ENCODE measurements around the gene OR51B6.

Gene OR51B6

DNA sequence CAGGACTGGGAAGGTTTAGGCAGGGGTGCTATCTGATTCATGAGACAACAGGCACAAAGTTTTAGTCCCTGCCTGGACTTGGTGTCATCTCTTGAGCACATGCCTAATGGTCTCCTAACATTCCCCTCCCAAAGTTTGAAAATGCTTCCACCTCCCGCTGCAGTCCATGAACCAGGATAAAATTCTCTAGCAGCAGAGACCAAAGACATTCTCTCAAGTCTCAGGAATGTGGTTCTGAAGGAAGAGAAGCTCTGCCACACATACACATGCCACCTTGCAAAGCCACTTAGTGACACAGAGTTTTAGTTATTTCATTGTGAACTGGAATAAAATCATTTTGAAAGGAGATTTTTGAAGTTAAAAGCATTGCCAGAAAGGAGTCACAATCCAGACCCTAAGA is 15.5 kb downstream of the OR51B6 start:
- no peak for DNase-seq

DNA sequence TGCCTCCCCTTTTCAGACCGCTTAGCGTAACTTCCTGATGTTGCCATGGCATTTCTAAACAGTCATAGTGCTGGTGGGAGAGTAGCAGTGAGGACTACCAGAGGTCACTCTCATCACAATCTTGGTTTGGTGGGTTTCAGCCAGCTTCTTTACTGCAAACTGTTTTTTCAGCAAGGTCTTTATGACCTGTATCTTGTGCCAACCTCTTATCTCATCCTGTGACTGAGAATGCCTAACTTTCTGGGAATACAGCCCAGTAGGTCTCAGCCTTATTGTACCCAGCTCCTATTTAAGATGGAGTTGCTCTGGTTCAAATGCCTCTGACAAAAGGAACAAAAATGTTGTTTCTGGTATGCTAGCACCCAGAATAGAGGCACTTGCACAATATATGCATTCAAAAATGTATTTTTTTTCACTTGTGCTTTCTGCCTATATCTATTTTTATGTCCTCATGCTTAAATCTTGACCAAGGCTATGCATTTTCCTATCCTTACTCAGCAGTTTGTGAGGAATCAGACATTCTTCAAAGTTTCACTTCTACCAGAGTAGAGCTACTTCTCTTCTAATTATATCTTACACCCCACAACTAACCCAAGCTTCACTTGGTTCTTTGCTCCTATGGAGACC is 16.3 kb downstream of the OR51B6 start:
- no peak for DNase-seq

DNA sequence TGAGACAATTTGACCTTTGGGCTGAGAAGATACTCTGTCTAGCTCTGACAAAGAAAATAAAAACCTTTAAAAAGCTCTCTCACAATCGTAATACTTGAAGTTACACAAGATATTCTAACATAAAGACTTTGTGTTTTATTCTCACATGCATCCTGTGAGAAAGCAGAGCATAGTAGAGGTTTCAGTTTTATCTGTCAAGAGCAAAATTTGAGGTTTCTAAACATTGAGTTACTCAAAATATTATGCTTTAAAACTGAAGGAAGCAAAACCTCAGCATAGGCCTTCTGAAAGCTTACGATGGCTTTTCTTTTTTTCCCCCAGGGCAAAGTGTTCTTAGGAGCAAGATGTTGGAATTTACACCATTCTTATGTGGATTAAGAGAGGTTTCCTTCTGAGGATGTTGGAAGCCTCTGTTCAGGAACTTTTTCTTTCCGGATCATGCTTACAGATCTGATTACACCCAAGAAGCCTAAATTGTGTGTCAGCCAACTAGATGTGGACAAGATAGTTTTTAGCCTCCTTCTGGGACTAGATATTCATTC is 17.3 kb downstream of the OR51B6 start:
- DNase-seq: no peak

DNA sequence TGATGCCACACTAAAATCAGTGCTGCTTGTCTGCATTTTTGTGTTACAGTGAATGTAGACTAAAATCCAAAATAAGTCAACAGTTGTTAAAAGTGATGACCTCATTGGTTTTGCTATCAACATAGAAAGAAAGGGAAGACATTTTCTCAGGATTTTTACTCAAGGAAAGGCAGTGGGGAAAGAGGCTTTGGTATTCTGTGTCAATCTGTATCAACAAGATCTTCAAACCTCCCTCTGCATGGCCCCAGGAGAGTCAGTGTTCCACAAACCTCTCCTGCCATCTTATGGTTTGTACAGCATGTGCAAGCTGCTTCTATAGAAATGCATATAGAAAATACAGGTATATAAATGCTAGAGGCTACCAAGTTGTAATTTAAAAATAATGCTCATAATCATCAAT is 18.5 kb downstream of the OR51B6 start:
- DNase-seq: no peak

DNA sequence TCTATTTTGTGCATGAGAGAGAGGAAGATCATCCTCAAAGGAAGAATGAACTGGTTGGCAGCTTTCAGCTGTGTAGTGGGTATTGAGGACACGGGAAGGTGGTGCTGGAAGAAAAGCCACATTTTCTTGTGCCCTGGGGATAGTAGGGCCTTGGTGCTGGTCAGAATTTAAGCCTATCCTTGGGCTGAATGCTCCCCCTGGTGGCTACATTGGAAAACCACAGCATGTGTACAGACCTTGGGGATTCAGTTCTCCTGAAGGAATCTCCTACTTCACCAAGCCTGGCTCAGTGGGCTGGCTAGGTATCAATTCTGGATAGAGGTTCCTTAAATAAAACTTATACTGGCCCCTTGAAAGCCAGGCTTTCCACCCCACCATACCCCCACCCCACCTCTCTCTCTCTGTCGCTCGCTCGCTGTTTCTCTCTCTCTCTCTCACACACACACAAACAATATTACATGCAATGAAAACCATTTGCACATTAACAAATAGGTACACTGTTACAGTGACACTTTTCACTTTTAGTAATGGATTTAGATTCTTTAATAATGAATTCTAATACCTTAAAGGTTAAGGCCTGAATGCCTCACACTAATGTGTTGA is 29.5 kb downstream of the OR51B6 start:
- peak in 1 of 2 experiments; percentile 1 for DNase-seq

DNA sequence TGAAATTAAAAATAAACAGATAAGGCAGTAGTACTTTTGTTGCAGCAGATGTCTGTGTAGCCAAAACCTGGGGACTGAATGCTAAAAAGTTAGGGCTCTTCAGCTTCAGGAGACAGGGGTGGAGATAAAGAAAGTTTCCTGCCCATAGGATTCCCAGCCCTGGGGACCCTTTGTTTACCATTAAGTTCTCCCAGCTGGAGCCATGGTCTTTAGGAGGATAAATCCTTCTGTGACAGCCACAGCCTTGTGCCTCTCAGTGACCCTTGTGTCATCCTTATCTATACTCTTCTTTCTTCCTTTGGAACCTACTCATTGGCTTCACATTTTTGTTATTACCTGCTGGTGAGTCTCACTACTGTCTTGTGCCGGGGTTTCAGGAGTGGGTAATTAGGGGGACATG is 32.3 kb downstream of the OR51B6 start, which contains the start of gene OR51M1:
Gene OR51M1 (plus strand): TSS at position 237 of the 400 bp plus-strand sequence. CDS start 5,587 bp downstream, outside the sequence.
- no peak for DNase-seq

DNA sequence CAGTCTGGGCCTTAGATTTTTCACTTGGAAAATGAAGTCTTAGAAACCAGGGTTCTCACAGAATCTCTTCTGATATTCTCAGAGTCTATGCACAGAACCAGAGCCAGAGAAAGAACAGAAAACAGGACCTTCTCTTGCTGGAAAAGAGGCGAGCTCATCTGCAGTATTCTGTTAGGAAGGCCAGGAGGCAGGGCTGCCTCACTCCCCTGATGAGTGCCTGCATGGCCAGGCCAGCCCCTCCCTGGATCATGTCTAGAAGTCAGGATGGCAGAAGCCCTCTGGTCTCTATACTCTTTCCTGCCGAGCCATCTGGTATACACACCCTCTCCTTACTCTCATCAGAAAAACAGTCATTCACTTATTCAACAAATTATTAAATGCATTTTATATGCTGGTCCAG is 33.0 kb downstream of the OR51B6 start:
- no peak for DNase-seq

DNA sequence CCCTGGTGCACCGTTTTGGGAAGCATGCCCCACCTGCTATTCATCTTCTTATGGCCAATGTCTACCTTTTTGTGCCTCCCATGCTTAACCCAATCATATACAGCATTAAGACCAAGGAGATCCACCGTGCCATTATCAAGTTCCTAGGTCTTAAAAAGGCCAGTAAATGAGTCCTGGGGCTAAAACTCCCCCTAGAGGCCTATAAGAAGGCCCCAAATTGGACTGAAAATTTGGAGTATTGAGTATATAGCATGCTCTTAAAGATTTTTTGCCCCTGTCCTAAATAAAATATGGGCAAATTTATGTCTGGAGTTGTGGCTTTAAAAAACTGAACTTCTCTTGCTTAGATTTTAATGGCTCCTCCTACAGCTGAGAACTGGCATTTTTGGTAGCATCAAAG is 38.9 kb downstream of the OR51B6 start:
- DNase-seq: no peak

DNA sequence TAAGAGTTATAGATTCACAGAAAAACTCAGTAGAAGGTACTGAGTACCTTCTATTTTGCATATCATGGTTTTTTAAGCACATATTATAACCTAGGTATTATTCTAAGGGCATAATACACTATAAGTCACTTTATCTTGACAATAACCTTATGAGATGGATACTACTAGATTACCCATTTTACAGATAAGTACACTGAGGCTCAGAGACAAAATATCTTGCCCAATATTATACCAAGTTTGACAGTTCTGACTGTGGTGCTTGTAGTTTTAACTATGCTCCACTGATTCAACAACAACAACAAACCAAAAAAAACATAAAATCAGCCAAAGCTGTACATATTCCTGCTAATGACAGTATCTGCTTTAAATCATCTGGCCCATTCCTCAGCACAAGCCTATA is 42.8 kb downstream of the OR51B6 start:
- no peak for DNase-seq

DNA sequence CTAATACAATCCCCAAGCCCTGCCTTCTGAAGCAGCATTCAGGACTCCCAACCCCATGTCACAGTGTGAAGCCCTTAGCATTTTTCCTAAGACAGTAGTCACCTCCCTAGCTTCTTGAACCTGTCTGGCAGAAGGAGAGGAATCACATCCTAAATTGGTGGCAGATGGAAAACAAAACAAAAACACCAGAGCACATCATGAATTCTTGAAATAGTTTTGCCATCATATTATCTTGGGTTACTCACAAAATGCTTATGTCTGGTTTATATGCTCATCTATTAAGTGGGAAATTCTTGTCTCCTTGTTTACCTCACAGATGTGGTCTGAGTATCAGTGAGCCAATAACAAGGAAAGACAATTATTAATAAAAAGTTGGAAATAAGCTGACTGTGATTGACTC is 47.6 kb downstream of the OR51B6 start:
- no peak for DNase-seq

All from stimulated activated CD4-positive, alpha-beta T cell treated with anti-CD3 and anti-CD28 coated beads, Interleukin-4, amount 100 ng/mL, for 4 hours (primary cell).